ENCODE data around the gene TTLL3.
A peak's percentile ranks its signal among the peaks of the same experiment; 100 is the strongest.

TTLL3 gene

DNA sequence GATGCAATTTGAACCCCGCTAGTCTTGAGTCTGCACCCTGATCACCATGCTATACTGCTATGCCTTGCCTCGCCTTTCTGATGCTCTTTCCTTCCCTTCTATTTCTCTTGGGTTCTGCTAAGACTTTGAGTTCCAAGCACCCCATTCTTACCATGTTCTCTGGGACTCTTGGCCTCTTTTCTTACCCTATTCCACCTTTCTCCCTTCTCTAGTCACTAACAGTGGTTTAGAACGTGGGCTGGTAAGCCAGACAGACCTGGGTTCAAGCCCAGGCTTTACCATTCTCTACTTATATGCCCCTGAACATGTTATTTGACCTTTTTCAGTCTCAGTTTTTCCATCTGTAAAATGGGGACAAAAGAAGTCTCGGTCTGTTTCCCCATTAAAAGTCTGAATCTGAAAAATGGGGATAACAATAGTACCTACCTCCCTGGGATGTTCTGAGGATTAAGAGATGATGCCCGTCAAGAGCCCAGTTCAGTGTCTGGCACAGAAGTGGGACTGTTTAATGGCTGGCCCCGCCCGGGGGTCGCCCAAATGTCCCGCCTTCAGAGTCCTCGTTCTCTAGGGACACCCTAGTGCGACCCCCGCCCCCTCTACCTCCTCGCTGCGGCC, 18.2 kb upstream of the TTLL3 start:
- no peak for DNase-seq
- Histone ChIP-seq H3K4me3 (ENCODE audit: low read depth, low read length) (peak overlapping the region; percentile 93), H4K8ac (ENCODE audit: low read depth, low read length) (peak overlapping the region; percentile 91), H3K18ac (ENCODE audit: low read length) (no peak overlapping the region), H2BK120ac (ENCODE audit: insufficient read depth, low read length, poor library complexity) (peak overlapping the region; percentile 6), H2AFZ (ENCODE audit: insufficient read depth, low read length, poor library complexity) (no peak overlapping the region), H4K91ac (ENCODE audit: low read depth, low read length) (peak overlapping the region; percentile 95), H3K27me3 (ENCODE audit: insufficient read depth, low read length) (no peaks in the 10 kb centered on the region), H2BK12ac (ENCODE audit: low read length) (no peak overlapping the region), H2BK5ac (ENCODE audit: low read depth, low read length, poor library complexity) (peak overlapping the region; percentile 96), H3K79me1 (ENCODE audit: low read length) (peaks cover 14% of the 10 kb centered on the region), H2AK5ac (ENCODE audit: low read length) (peak overlapping the region; percentile 31), H3K9ac (ENCODE audit: low read length) (peak overlapping the region; percentile 67), H3K4ac (ENCODE audit: low read depth, low read length) (no peak overlapping the region), H4K12ac (ENCODE audit: low read depth, low read length) (peak overlapping the region; percentile 6), H3K9me3 (ENCODE audit: insufficient read depth, low read depth, low read length) (no peaks in the 10 kb centered on the region), H3K23ac (ENCODE audit: low read length) (no peak overlapping the region), H3K27ac (ENCODE audit: low read depth, low read length) (peak overlapping the region; percentile 89), H3K79me2 (ENCODE audit: control insufficient read depth, insufficient read depth, low read length, poor library complexity) (peaks cover 12% of the 10 kb centered on the region), H3K4me1 (ENCODE audit: control insufficient read depth in 1 of 2, insufficient read depth in 2 of 2, low read length in 2 of 2) (peaks cover 3% of the 10 kb centered on the region in 2 experiments), H3K36me3 (ENCODE audit: control insufficient read depth in 1 of 2, insufficient read depth in 2 of 2, low read length in 2 of 2) (peaks cover 16 to 30% of the 10 kb centered on the region in 2 experiments), H3K14ac (ENCODE audit: low read length) (peak overlapping the region; percentile 32), H3K4me2 (ENCODE audit: low read length) (peak overlapping the region; percentile 61)
- no CpG with 5 or more reads among the region's 14 CpGs for WGBS (ENCODE audit: extremely low coverage, insufficient coverage, insufficient read length)

DNA sequence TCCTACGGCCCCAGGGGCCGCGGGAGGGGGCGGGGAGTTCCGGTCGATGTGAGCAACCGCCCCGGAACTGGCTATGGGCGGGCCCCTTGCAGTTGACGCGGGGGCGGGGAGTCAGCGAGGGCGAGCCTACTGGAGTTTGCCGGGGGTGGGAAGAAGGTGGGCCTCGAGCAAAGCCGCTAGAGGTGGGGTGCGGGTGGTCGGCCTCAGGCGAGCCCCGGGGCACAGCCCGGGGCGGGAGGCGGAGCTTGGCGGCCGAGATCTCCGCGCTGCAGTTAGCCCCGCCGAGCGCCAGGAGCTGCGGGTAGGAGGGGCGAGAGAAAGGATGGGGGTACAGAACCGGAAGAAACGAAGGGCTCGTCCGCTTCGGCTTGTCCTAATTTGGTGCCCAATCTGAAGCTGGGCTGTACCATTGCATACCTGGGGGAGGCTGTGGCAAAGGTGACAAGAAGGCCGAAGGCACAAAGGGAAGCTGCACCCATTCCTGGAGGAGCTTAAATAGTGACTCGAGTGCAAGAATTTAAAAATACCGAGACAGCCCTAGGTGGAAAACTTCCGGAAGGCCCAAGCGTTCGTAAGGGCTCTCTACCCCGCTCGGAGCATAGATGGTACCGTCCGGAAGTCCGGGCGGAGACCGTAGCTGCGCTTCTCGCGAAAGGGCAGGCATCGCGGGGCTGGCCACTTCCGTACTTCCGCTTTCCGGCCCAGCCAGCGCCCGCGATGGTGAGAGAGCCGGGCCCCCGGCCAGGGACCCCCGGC, 17.5 kb upstream of the TTLL3 start, which contains the start of the genes ARPC4 and TADA3:
ARPC4 (plus strand) TSS at position 678 of the 756 bp plus-strand sequence; CDS start at position 718, 40 bp downstream.
TADA3 (minus strand) TSS at position 69 of the 756 bp plus-strand sequence. CDS start 1,007 bp downstream, outside the sequence.
- Histone ChIP-seq H4K8ac (ENCODE audit: low read depth, low read length) (peak within 1 kb of the TSS; percentile 91), H3K4ac (ENCODE audit: low read depth, low read length) (peak within 1 kb of the TSS; percentile 78), H4K91ac (ENCODE audit: low read depth, low read length) (peak within 1 kb of the TSS; percentile 95), H3K36me3 (ENCODE audit: control insufficient read depth in 1 of 2, insufficient read depth in 2 of 2, low read length in 2 of 2) (peaks cover 16 to 31% of the 10 kb centered on the region in 2 experiments), H3K4me3 (ENCODE audit: low read depth, low read length) (peak within 1 kb of the TSS; percentile 93), H3K14ac (ENCODE audit: low read length) (peak within 1 kb of the TSS; percentile 93), H3K79me1 (ENCODE audit: low read length) (peaks cover 14% of the 10 kb centered on the region), H3K23ac (ENCODE audit: low read length) (no peak within 1 kb of the TSS), H3K27ac (ENCODE audit: low read depth, low read length) (peak within 1 kb of the TSS; percentile 89), H2BK5ac (ENCODE audit: low read depth, low read length, poor library complexity) (peak within 1 kb of the TSS; percentile 96), H2AFZ (ENCODE audit: insufficient read depth, low read length, poor library complexity) (peak within 1 kb of the TSS; percentile 58), H2BK120ac (ENCODE audit: insufficient read depth, low read length, poor library complexity) (peak within 1 kb of the TSS; percentile 87), H3K79me2 (ENCODE audit: control insufficient read depth, insufficient read depth, low read length, poor library complexity) (peaks cover 12% of the 10 kb centered on the region), H3K9me3 (ENCODE audit: insufficient read depth, low read depth, low read length) (no peaks in the 10 kb centered on the region), H3K4me1 (ENCODE audit: control insufficient read depth in 1 of 2, insufficient read depth in 2 of 2, low read length in 2 of 2) (peaks cover 3% of the 10 kb centered on the region in 2 experiments), H2AK5ac (ENCODE audit: low read length) (peak within 1 kb of the TSS; percentile 61), H3K9ac (ENCODE audit: low read length) (peak within 1 kb of the TSS; percentile 93), H4K12ac (ENCODE audit: low read depth, low read length) (peak within 1 kb of the TSS; percentile 92), H2BK12ac (ENCODE audit: low read length) (peak within 1 kb of the TSS; percentile 45), H3K18ac (ENCODE audit: low read length) (peak within 1 kb of the TSS; percentile 67), H3K4me2 (ENCODE audit: low read length) (peak within 1 kb of the TSS; percentile 72), H3K27me3 (ENCODE audit: insufficient read depth, low read length) (no peaks in the 10 kb centered on the region)
- no CpG with 5 or more reads among the region's 65 CpGs for WGBS (ENCODE audit: extremely low coverage, insufficient coverage, insufficient read length)
- DNase-seq = peak; percentile 97 to 98

DNA sequence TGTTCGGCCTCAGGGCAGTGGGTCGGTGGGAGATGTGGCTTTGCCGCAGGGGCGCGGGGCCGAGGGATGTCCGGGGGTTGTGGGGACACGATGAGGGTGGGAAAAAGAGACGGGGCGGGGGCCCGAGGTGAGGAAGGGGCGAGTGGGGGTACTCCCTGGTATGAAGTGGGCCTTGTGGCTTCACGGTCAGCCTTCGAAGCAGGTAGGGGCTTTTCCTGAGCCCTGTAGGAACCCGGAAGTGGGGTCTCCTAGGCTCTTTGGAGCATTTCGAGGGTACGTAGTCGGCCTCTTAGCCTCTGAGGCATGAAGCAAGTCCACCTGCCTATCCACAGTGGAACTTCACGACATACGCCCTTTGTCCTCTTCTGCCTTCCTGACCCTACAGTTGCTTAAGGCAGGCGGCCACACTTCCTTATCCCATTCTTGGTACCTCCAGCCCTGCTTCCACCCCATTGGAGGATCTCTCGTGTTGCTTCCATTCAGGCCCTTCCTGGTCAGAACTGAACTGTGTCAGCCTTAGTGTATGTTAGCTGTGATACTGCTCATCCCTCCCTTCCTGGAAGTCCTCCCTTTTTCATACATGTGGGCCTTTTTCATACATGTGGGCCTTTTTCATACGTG, 16.8 kb upstream of the TTLL3 start:
- peak overlapping the region; percentile 89 for H3K27ac ChIP-seq (ENCODE audit: low read depth, low read length)
- no CpG with 5 or more reads among the region's 23 CpGs for WGBS (ENCODE audit: extremely low coverage, insufficient coverage, insufficient read length)
- peak overlapping the region; percentile 58 for H2AFZ ChIP-seq (ENCODE audit: insufficient read depth, low read length, poor library complexity)

DNA sequence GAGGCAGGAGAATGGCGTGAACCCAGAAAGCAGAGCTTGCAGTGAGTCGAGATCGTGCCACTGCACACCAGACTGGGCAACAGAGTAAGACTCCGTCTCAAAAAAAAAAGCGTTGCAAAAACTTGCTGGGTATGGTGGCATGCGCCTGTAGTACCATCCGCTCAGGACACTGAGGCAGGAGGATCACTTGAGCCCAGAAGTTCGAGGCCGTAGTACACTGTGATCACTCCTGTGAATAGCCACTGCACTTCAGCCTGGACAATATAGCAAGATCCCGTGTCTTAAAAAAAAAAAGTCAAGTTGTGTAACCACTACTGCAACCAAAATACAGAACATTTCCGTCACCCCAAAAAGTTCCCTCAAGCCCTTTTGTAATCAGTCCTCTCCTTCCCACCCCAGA, 15.7 kb upstream of the TTLL3 start:
- H2AK5ac ChIP-seq (ENCODE audit: low read length) = no peak overlapping the region
- no peak overlapping the region for H3K4me3 ChIP-seq (ENCODE audit: low read depth, low read length)
- peaks cover 19 to 33% of the 10 kb centered on the region in 2 experiments for H3K36me3 ChIP-seq (ENCODE audit: control insufficient read depth in 1 of 2, insufficient read depth in 2 of 2, low read length in 2 of 2)
- no peak overlapping the region for H3K9ac ChIP-seq (ENCODE audit: low read length)
- H2BK120ac ChIP-seq (ENCODE audit: insufficient read depth, low read length, poor library complexity) = no peak overlapping the region
- no peak for DNase-seq
- no peak overlapping the region for H2BK5ac ChIP-seq (ENCODE audit: low read depth, low read length, poor library complexity)
- no peaks in the 10 kb centered on the region for H3K9me3 ChIP-seq (ENCODE audit: insufficient read depth, low read depth, low read length)
- H3K4ac ChIP-seq (ENCODE audit: low read depth, low read length) = peak overlapping the region; percentile 76
- no peaks in the 10 kb centered on the region for H3K27me3 ChIP-seq (ENCODE audit: insufficient read depth, low read length)
- H3K14ac ChIP-seq (ENCODE audit: low read length) = no peak overlapping the region
- peaks cover 3% of the 10 kb centered on the region in 2 experiments for H3K4me1 ChIP-seq (ENCODE audit: control insufficient read depth in 1 of 2, insufficient read depth in 2 of 2, low read length in 2 of 2)
- no peak overlapping the region for H3K27ac ChIP-seq (ENCODE audit: low read depth, low read length)
- H3K79me1 ChIP-seq (ENCODE audit: low read length) = peaks cover 14% of the 10 kb centered on the region
- H4K12ac ChIP-seq (ENCODE audit: low read depth, low read length) = no peak overlapping the region
- no peak overlapping the region for H3K18ac ChIP-seq (ENCODE audit: low read length)
- H3K4me2 ChIP-seq (ENCODE audit: low read length) = no peak overlapping the region
- no peak overlapping the region for H2AFZ ChIP-seq (ENCODE audit: insufficient read depth, low read length, poor library complexity)
- no CpG with 5 or more reads among the region's 11 CpGs for WGBS (ENCODE audit: extremely low coverage, insufficient coverage, insufficient read length)
- no peak overlapping the region for H3K23ac ChIP-seq (ENCODE audit: low read length)
- H4K8ac ChIP-seq (ENCODE audit: low read depth, low read length) = no peak overlapping the region
- no peak overlapping the region for H2BK12ac ChIP-seq (ENCODE audit: low read length)
- no peak overlapping the region for H4K91ac ChIP-seq (ENCODE audit: low read depth, low read length)
- H3K79me2 ChIP-seq (ENCODE audit: control insufficient read depth, insufficient read depth, low read length, poor library complexity) = peaks cover 12% of the 10 kb centered on the region

More for the DNA sequence above, 16.8 kb upstream of the TTLL3 start:
- Histone ChIP-seq H2BK5ac (ENCODE audit: low read depth, low read length, poor library complexity) (peak overlapping the region; percentile 55), H3K23ac (ENCODE audit: low read length) (no peak overlapping the region), H3K9me3 (ENCODE audit: insufficient read depth, low read depth, low read length) (no peaks in the 10 kb centered on the region), H3K36me3 (ENCODE audit: control insufficient read depth in 1 of 2, insufficient read depth in 2 of 2, low read length in 2 of 2) (peaks cover 17 to 33% of the 10 kb centered on the region in 2 experiments), H3K79me2 (ENCODE audit: control insufficient read depth, insufficient read depth, low read length, poor library complexity) (peaks cover 12% of the 10 kb centered on the region), H3K79me1 (ENCODE audit: low read length) (peaks cover 14% of the 10 kb centered on the region), H3K18ac (ENCODE audit: low read length) (peak overlapping the region; percentile 60), H3K4me1 (ENCODE audit: control insufficient read depth in 1 of 2, insufficient read depth in 2 of 2, low read length in 2 of 2) (peaks cover 3% of the 10 kb centered on the region in 2 experiments), H3K4me3 (ENCODE audit: low read depth, low read length) (peak overlapping the region; percentile 93), H4K12ac (ENCODE audit: low read depth, low read length) (peak overlapping the region; percentile 85), H3K14ac (ENCODE audit: low read length) (peak overlapping the region; percentile 93), H2BK120ac (ENCODE audit: insufficient read depth, low read length, poor library complexity) (peak overlapping the region; percentile 87), H4K91ac (ENCODE audit: low read depth, low read length) (peak overlapping the region; percentile 95), H3K27me3 (ENCODE audit: insufficient read depth, low read length) (no peaks in the 10 kb centered on the region), H3K9ac (ENCODE audit: low read length) (peak overlapping the region; percentile 89), H3K4me2 (ENCODE audit: low read length) (peak overlapping the region; percentile 72), H4K8ac (ENCODE audit: low read depth, low read length) (peak overlapping the region; percentile 88), H2BK12ac (ENCODE audit: low read length) (no peak overlapping the region), H3K4ac (ENCODE audit: low read depth, low read length) (peak overlapping the region; percentile 42), H2AK5ac (ENCODE audit: low read length) (peak overlapping the region; percentile 61)
- peak; percentile 81 to 88 for DNase-seq

All from trophoblast cell (in vitro differentiated cells and primary cell).